ENCODE measurements around the gene ISCA1.
A peak's percentile ranks its signal among the peaks of the same experiment; 100 is the strongest.
"Not testable (repeated sequence)": the region's sequence is repeated elsewhere in the genome, so short reads cannot be mapped to it uniquely, and the experiment has no call there.

Gene ISCA1

DNA sequence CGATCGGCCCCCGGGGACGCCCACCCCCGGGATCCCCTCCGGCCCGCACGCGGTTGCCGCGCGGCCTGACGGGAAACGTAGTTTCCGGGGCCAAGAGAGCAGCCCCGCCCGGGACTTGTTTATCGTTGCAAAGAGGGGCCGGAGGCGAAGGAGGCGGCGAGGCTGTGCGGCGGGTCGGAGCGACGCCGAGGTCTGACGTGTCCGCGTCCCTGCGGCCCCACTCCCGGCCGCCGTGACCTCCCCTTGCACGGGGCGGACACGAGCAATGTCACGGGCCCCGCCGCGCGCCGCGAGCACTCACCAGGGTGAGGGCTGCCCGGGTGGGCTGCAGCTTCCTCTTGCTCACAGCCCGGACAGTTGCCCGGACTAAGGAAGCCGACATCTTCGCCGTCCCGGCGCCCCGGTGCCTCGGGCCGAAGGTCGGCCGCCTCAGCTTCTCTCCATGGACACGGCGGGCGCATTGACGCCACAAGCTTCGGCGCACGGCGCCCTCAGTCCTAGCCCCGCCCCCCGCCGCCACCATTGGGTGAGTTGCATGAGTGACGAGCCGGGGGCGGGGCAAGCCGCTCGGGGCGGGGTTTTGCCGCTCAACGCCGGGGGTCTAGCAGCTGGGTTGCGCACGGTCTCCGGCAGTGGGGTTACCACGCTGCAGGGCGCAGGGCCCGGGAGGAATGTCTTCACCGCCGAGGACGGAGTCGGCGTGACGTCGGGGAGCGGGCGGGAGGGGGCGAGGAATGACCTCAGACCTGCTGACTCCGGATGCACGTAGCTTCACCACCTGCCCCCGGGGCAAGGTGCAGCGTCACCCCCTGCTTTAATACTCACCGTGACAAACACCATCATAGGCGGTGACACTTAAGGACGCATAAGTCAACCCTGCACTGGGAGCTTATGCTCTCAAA lies at the start of gene ISCA1:
TSS of gene ISCA1 (minus strand) at position 462 of the 902 bp plus-strand sequence. CDS start at position 382, 80 bp downstream.
- peak; percentile 64 for DNase-seq

DNA sequence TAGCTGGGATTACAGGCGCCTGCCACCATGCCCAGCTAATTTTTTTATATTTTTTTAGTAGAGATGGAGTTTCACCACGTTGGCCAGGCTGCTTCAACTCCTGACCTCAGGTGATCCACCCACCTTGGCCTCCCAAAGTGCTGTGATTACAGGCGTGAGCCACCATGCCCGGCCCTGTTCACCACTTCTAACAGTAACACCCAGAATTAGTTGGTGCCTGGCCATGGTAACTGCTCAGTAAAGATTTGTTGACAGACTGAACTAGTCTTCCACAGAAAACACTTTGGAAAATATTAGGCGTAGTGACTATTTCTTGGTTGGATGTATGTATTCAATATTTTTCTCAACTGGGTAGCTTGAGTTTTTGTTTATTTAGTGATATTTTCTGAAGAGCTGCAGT lies 47.8 kb upstream of the ISCA1 start:
- DNase-seq = no peak

DNA sequence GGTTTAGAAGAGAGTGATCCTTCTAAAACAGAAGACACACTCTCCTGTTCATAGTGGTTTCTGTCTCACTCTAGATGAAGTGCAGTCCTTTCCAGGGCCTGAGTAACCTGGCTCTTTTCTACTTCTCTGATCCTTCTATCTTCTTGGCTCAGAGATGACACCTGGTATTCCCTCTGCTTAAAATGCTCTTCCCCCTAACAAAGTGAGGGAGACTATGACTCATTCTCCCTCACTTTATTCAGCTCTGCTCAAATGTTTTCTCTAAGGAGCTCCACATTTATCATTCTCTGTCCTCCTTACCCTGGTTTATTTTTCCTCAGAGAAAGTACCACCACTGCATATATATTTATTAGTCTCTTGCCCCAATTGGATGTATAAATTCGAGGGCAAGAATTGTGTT lies 47.3 kb upstream of the ISCA1 start:
- DNase-seq = no peak

DNA sequence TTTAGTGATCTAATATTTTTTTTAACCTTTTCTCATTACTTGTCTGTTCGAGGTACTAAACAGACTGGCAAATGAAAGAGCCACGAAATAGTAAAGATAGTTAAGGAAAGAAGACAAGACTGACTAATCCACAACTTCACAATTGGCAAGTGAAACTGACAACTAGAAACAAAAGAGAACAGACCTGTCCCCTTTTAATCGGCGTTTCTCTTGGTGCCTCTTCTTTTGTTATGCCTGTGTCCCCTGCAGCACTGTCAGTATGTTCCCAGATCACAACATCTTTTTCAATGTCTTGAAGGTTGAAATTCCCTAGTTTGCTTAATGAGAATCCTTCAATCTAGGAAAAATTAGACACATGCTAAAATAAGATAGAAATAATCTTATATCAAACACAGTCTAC lies 45.8 kb upstream of the ISCA1 start:
- no peak for DNase-seq

DNA sequence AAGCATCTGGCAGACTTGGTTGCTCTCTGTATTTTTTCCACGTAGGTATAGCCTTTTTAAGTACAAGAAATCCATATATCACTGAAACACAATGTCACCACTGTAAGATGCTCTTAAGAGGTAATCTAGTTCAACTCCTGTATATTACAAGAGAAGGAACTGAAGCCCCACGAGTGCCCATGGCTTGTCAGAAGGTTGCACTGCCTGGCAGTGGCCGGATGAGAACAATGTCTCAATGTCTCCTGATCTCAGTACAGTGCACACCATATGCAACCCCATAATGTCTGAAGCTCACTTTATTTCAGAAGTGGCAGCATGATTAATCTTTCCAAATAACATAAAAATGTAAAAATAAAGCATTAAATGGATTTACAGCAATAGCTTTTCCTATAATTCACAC lies 44.2 kb upstream of the ISCA1 start:
- no peak for DNase-seq

DNA sequence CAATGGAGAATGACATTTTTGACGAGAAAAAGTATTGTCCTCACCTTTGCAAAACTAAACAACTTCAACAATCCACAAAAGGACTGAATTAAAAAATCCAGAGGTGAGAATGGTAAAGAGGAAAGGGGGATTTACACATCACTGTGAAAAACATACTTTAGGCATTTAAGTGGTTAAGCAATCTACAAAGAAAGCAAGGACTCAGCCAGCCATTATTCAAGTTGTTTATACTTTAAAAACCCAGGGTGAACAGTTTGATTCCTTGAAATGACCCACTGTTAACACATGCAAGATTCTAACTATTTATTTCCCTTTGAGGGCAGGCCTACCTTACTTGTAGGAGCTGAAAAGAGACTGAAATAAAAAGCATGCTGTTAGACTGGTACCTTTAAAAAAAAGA lies 42.6 kb upstream of the ISCA1 start:
- no peak for DNase-seq

DNA sequence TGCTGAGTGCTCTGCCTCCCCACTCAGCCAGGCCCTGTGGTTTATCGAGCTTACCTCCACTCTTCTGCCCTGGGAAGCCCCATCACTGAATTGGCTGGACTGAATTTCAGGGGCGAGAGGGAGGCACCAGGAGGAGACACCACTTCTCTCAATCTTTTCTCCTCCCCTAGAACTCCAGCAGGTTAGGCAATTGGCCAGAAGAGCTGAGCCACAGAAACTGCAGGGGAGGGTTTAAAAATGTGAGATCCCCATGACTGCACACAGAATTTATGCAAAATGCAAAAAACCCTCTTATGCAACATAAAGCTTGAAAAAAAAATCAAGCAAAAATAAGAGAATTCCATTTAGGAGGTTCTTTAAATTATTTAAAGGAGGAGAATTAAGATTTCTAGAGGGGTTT lies 42.0 kb upstream of the ISCA1 start:
- DNase-seq = no peak

DNA sequence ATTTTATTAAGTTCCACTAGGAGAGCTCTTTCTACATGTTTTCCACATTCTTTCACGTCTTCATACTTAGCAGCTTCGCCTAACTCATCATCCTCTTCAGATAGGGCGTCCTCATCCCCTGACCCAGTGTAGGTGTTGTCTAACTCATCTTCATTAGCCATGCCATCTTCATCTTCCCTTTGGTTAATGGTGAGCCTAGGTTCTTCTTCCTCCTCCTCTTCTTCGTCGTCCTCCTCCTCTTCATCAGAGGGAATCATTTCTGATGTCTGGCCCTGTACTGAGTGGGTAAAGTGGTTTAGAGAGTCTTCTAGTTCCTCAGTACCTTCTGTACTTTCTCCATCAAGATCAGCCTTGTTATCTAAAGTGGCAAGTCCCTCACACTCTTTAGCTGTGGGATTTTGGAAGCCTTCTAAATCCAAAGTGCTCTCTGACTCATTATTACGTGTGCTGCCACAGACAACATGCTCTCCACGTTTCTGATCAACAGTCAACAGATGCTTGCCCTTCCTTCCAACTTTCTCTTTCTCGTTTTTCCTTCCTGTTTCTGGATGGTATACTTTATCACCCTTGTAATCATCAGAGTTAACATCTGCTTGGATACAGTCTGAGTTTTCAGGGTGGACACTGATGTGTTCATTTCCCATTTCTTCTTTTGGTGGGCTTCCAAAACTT lies 40.8 kb upstream of the ISCA1 start:
- DNase-seq = no peak

DNA sequence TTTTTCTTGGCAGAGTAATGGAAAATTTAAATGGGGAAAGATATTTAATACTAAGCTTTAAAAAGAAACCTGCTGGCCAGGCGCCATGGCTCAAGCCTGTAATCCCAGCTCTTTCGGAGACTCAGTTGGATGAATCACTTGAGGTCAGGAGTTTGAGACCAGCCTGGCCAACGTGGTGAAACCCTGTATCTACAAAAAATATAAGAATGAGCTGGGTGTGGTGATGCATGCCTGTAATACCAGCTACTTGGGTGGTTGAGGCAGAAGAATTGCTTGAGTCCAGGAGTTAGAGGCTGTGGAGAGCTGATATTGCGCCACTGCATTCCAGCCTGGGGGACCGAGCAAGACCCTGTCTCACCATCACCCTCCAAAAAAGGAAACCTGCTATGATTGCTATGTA lies 39.0 kb upstream of the ISCA1 start:
- no peak for DNase-seq

DNA sequence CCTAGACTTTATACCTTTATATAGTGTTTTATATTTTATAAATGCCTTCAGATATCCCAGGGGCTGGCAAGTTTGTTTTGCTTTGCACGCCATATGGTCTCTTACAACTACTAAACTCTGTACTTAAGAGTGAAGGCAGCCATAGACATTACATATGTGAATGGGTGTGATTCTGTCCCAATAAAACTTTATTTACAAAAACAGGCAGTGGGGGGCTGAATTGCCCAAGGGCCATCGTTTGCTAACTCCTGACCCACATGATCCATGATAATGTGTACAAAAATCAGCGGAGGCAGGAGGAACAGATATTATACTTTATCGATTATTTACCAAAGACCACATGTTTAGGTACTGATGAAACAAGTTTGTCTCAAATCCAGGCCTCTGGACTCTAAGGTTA lies 35.8 kb upstream of the ISCA1 start:
- no peak for DNase-seq

DNA sequence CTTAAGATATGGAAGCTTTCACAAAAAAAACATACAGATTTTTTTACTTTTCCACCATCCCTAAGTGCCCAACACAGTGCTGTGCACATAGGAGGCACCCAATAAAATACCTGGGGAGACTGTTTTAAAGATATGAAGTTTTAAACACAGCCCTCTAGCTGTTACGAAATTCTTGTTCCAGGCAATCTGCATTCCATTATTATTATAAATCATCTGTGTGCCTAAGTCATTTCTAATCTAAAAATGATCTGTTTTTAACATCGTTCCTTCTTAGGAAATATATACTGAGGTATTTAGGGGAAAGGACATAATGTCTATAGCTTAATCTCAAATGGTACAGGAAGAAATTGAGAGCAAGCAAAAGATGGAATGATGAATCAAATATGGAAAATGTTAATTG lies 32.7 kb upstream of the ISCA1 start:
- no peak for DNase-seq

DNA sequence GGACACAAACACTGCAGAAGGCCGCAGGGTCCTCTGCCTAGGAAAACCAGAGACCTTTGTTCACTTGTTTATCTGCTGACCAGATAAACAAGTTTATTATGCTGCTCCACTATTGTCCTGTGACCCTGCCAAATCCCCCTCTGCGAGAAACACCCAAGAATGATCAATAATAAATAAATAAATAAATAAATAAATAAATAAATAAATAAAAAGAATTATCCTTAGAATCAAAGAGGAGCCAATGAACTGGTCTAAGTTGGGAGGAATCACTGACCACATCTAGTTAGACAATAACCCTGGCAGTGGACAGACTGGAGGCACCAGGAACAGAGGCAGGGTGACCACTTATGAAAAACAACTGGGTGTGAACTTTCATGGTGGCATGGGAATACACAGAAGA lies 30.6 kb upstream of the ISCA1 start:
- not testable (repeated sequence) for DNase-seq

DNA sequence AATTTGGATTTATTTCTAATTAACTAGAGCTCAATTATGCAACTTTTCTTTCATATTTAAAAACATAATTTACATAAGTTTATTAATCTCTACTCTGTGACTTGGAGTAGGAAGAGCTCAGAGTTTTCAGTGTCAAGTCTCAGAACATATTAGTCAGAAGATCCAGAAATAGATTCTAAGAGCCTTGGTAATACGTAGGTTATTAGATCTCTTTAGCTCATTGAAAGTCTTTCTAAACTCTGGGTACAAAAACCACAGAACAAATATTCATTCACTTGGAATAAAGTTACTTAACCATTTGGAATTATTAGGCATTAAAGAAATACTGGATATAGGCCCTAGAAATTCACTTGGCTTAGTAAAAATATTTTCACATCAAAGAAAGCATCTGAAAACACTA lies 26.3 kb upstream of the ISCA1 start:
- no peak for DNase-seq

DNA sequence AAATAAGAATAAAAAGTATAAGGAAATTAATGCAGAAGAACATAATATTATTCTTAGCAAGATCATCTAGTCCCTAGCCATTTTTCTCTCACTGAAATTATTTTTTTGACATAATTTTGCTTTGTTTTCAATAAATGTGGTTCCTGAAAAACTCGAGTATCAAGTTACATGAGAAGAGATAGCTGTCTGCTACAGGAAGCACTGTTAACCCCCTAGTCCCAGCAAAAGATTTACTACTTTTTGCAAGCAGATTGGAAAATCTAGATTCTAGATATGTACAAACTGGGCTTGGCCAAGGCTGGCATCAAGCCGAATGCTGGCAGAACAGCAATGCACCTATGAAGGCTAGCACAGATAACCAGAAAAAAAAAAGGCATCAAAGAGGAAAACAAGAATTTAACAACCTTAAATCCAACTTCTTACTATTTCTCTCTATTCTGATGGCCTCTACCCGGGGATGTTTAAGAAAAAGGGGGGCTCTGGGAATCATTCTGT lies 21.9 kb upstream of the ISCA1 start:
- DNase-seq = no peak

DNA sequence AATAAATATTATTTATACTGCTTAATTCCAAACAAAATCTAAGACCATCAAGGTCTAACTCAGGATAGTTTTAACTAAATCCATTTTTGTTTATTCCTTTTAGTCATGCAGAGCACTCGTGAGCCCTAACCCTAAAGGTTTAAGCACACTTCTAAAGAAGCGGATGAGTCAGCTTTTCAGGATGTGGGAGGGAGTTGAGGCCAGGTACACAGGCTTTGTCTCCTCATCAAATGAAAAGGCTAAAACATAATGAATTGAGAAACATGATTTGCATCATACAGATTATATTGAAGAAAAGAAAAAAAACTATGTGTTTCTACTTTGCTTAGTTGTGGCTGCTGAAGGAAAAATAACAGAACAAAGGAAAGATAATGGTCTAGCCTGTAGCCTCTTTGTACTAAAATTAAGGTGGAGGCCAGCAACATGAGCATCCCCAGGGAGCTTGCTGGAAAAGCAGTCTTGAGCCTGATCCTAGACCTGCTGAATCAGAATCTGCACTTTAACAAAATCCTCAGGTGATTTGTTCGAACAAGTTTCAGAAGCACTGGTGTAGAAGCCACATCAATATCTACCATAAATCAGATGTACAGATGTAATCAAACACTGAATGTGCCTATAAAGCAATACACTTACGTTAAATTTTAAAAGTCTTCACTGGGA lies 21.1 kb upstream of the ISCA1 start:
- DNase-seq = no peak

DNA sequence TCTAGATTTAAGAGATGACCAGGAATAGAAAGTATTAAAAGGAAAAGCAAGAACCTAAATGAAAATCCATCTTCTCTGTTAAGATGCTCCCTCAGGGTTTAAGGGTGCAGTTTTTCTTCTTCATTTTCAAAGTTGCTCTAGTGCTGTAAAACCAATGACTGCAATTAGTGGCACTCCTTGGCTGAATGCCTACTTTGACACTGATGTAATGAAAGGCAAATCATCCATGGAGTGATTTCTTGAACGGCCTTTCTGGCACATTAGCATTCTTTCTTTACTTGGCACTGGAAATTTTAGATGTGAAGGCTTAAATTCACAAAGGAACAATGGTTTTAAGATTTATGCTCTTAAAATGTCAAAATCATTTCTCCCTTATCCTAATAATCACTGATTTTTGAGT lies 19.3 kb upstream of the ISCA1 start:
- DNase-seq = no peak

DNA sequence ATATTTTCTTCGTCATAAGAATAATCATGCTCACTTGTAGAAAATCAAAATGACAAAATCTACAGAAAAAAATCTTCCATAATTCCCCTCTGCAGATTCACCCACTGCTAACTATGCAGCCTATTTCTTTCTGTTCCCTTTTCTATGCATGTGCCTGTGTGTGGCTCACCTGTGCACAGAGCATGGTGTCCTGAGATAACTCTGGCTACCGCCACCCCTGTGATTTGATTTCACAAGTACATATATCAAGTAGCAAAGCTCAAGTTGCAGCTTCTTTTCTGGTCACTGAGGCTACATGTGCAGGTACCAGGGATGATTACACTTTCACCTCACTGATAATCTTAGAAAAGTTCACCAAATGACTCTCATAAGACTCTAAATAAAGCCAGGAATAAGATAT lies 18.4 kb upstream of the ISCA1 start:
- DNase-seq = no peak

DNA sequence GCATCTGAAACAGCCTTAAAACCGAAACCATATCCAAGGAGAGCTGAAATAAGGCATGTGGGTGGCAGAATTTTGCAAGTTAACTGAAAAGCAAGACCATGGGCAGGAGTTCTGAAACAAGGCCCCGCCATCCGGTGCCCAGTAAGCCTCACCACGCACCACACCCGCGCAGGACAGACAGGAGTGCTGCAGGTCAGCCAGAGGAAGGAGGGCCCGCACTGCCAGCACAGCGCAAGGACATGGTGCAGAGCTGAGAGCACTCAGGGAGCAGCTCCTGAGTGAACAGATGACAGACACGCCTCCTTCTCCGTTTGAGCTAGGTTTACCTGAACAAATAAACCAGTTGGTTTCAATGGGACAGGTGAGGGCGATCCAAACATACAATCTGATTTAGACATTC lies 16.5 kb upstream of the ISCA1 start:
- no peak for DNase-seq

DNA sequence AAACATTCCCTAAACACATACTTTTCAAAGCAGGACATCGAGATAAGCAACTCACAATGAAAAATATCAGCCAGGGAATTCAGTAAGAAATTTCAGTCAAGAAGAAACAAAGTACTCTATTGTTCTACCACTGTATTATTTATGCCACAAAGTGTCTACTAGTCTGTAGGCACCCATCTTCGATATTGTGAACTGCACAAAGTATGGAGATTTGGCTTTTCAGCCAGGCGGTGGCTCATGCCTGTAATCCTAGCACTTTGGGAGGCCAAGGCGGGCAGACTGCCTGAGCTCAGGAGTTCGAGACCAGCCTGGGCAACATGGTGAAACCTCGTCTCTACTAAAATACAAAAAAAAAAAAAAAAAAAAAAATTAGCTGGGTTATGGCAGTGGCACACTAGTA lies 8.0 kb upstream of the ISCA1 start:
- not testable (repeated sequence) for DNase-seq

DNA sequence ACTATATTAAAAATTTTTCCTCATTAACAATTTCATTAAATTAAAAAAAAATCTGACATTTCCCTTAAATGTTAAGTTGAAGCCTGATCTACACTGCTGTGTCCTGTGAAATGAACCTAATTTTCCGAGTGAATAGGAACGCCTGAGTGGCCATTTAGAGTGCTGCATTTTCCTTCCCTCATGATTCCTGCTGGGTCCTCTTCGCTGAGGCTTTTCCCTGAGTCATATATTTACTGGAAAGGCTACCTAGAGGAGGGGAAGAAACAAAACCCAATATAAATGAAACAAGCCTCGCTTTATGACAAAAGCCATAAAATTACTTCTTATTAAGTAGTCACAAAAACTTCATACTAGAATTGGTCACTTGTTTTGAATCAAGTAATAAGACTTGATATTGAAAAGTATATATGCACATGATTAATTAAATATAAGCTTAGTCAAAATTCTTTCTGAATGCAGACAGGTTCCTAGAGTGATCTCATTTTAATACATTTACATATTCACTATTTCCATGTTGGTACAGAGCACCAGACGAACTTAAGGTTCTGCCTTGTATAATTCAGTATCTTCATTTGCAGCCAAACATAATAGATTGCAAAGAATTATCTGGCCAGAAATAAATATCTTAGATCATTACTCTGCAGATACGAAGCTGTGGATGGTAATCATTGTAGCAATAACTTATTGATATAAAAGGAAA lies 6.3 kb upstream of the ISCA1 start:
- DNase-seq = no peak

DNA sequence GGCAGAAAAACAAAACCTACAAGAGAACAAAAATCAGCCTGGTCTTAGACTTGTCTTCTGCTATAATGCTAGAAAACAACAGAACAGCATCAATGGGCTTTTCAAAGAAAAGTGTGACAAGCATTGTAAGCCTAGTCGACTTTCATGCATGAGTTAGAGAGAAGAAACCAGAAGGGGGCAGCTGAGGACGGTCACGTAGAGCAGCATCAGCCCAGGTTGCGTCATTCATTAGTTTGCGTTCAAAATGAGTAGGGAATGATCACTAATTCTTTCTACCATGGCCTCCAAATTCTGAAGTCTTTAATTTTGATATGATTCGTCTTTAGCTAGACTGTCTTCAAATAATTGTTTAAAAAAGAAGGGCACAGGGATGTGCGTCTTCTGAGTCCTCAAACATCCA lies 4.7 kb upstream of the ISCA1 start:
- DNase-seq = peak; percentile 71

DNA sequence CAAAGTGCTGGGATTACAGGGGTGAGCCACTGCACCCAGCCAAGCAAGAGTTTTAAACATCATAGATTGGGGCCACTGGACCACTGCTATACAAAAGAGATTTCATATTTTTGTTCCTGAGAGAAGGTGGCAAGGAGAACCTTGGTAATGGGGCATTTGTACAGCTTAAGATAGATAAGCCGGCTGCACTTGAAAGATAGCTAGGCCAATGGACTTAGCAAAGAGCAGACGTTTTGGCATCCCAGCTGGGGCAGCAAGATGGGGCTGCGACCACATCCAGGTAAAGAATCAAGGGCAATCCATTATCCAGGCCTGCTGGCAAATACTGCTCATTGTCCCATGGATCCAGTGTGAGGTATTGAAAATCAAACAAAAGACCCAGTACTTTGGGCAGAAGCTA lies 3.9 kb upstream of the ISCA1 start:
- DNase-seq = no peak

DNA sequence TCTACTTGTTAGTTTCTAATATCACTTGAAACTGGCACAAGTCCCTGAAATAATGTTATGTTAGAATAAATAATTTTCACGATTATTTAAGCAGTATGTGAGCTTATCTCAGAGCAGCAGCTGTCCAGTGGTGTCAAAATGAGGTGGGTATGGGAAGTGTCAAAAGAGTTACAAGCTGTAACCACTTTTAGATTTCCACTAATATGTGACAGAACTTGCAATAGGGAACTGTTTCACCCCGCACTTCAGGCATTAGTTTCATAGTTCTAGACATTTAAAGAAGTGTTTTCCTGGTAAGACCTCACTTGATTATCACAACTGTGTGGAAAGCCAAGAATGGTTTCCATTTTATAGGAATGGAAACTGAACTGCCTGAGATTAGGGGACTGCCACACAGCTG lies 2.9 kb upstream of the ISCA1 start:
- no peak for DNase-seq

Data from NCI-H1694 treated with DMSO at 0.1 percent for 48 hours (cell line).